ENCODE measurements around the gene TNS1.

The TNS1 gene

GRCh38 chr2:217955881-217956493, 46.8 kb downstream of the TNS1 start:
- DNase-seq, result no peak

GRCh38 chr2:217954971-217955740, 47.6 kb downstream of the TNS1 start:
- no peak for DNase-seq

GRCh38 chr2:217954469-217954868, 48.3 kb downstream of the TNS1 start:
- no peak for DNase-seq

GRCh38 chr2:217954051-217954450, 48.7 kb downstream of the TNS1 start:
- no peak for DNase-seq

- DNase-seq, result no peak
Measured at GRCh38 chr2:217953531-217953932, 49.3 kb downstream of the TNS1 start.

- no peak for DNase-seq
Measured at GRCh38 chr2:217953011-217953481, 49.7 kb downstream of the TNS1 start.

- DNase-seq, result no peak
Measured at GRCh38 chr2:217952409-217952808, 50.4 kb downstream of the TNS1 start.

- no peak for DNase-seq
Measured at GRCh38 chr2:217951521-217952247, 51.1 kb downstream of the TNS1 start.

GRCh38 chr2:217951091-217951490, 51.7 kb downstream of the TNS1 start:
- no peak for DNase-seq

- DNase-seq, result no peak
Measured at GRCh38 chr2:217950401-217950871, 52.4 kb downstream of the TNS1 start.

- DNase-seq, result no peak
Measured at GRCh38 chr2:217949447-217949846, 53.3 kb downstream of the TNS1 start.

- no peak for DNase-seq
Measured at GRCh38 chr2:217948897-217949296, 53.9 kb downstream of the TNS1 start.

- no peak for DNase-seq
Measured at GRCh38 chr2:217948351-217948791, 54.4 kb downstream of the TNS1 start.

GRCh38 chr2:217947383-217948350, 55.1 kb downstream of the TNS1 start:
- DNase-seq, result no peak

GRCh38 chr2:217946051-217946450, 56.7 kb downstream of the TNS1 start:
- no peak for DNase-seq

- DNase-seq, result no peak
Measured at GRCh38 chr2:217945530-217945929, 57.3 kb downstream of the TNS1 start.

- DNase-seq, result no peak
Measured at GRCh38 chr2:217944923-217945322, 57.9 kb downstream of the TNS1 start.

GRCh38 chr2:217944366-217944765, 58.4 kb downstream of the TNS1 start:
- no peak for DNase-seq

- no peak for DNase-seq
Measured at GRCh38 chr2:217943446-217944321, 59.1 kb downstream of the TNS1 start.

- DNase-seq, result no peak
Measured at GRCh38 chr2:217942731-217943335, 60.0 kb downstream of the TNS1 start.

All from NCI-H1092 treated with DMSO at 0.1 percent for 48 hours (cell line).